ENCODE results near the gene TXK.

The TXK gene

DNA sequence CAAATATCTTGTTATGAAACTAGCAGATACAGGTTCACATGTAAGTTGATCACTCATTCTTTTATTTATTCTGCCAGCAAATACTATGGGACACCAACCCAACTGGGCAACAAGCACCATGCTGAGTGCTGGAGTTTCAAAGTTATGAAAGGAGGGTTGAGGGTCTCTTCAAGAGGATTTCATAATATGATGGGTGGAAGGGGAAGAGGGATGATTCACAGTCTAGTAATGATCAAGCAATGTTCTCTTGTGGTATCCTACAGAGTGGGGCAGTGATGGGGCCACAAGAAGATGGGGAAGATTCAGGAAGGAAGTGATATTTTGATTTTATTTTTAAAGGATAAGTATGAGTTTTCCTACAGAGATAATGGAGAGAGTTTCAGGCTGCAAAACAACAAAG is 46.2 kb upstream of the TXK start (continued):
- TF ChIP-seq ZNF560 (tag by site-specific recombination; IDR thresholded peaks at IDR 0.05; ENCODE audit: borderline replicate concordance) (no peak), ZNF48 (tag by site-specific recombination; IDR thresholded peaks at IDR 0.05) (no peak), ZNF140 (tag by site-specific recombination; IDR thresholded peaks at IDR 0.05) (no peak), ZNF521 (tag by site-specific recombination; IDR thresholded peaks at IDR 0.05) (no peak), ZFP69B (tag by site-specific recombination; IDR thresholded peaks at IDR 0.05) (no peak)
- TF ChIP-seq, protein P1, sequence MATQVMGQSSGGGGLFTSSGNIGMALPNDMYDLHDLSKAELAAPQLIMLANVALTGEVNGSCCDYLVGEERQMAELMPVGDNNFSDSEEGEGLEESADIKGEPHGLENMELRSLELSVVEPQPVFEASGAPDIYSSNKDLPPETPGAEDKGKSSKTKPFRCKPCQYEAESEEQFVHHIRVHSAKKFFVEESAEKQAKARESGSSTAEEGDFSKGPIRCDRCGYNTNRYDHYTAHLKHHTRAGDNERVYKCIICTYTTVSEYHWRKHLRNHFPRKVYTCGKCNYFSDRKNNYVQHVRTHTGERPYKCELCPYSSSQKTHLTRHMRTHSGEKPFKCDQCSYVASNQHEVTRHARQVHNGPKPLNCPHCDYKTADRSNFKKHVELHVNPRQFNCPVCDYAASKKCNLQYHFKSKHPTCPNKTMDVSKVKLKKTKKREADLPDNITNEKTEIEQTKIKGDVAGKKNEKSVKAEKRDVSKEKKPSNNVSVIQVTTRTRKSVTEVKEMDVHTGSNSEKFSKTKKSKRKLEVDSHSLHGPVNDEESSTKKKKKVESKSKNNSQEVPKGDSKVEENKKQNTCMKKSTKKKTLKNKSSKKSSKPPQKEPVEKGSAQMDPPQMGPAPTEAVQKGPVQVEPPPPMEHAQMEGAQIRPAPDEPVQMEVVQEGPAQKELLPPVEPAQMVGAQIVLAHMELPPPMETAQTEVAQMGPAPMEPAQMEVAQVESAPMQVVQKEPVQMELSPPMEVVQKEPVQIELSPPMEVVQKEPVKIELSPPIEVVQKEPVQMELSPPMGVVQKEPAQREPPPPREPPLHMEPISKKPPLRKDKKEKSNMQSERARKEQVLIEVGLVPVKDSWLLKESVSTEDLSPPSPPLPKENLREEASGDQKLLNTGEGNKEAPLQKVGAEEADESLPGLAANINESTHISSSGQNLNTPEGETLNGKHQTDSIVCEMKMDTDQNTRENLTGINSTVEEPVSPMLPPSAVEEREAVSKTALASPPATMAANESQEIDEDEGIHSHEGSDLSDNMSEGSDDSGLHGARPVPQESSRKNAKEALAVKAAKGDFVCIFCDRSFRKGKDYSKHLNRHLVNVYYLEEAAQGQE (tag by site-specific recombination; IDR thresholded peaks at IDR 0.05) = no peak

DNA sequence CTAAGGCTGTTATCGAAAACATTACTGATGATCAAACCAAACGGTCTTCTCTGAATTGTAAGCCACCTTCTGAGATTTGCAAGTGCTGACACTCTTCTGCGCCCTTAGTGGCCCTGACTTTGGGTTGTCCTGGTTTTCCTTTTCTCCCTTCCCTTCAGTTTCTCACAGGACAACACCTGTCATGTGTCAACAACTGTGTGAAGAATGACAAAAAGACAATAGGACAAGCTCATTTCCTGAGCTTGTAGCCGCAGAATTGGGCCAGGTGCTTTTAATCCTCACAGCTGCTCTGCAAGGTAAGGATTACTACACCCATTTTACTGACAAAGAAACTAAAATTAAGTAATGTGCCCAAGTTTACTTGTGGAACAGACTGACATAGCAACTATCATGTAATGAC is 44.9 kb upstream of the TXK start:
- no peaks in the 10 kb centered on the region for H3K36me3 ChIP-seq (ENCODE audit: control insufficient read depth in 2 of 2, insufficient read depth in 1 of 2, low read length in 2 of 2)
- POLR2A ChIA-PET = no interaction called here
- no peak overlapping the region for H3K4me3 ChIP-seq (ENCODE audit: low read depth, low read length)
- H3K4me1 ChIP-seq (ENCODE audit: control insufficient read depth, insufficient read depth, low read length) = no peaks in the 10 kb centered on the region
- H3K9me3 ChIP-seq (ENCODE audit: control insufficient read depth, insufficient read depth, low read depth, low read length) = no peaks in the 10 kb centered on the region
- H3K27ac ChIP-seq (ENCODE audit: extremely low read depth, low read depth, low read length) = no peak overlapping the region
- no peak for TF ChIP-seq ZNF629 (tag by site-specific recombination; IDR thresholded peaks at IDR 0.05)
- TF ChIP-seq PRDM1 (tag by site-specific recombination; IDR thresholded peaks at IDR 0.05) = no peak
- TF ChIP-seq ZNF394 (tag by site-specific recombination; IDR thresholded peaks at IDR 0.05; ENCODE audit: borderline replicate concordance) = no peak
- TF ChIP-seq, protein P2, sequence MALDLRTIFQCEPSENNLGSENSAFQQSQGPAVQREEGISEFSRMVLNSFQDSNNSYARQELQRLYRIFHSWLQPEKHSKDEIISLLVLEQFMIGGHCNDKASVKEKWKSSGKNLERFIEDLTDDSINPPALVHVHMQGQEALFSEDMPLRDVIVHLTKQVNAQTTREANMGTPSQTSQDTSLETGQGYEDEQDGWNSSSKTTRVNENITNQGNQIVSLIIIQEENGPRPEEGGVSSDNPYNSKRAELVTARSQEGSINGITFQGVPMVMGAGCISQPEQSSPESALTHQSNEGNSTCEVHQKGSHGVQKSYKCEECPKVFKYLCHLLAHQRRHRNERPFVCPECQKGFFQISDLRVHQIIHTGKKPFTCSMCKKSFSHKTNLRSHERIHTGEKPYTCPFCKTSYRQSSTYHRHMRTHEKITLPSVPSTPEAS (tag by site-specific recombination; IDR thresholded peaks at IDR 0.05) = no peak
- TF ChIP-seq, protein P3, sequence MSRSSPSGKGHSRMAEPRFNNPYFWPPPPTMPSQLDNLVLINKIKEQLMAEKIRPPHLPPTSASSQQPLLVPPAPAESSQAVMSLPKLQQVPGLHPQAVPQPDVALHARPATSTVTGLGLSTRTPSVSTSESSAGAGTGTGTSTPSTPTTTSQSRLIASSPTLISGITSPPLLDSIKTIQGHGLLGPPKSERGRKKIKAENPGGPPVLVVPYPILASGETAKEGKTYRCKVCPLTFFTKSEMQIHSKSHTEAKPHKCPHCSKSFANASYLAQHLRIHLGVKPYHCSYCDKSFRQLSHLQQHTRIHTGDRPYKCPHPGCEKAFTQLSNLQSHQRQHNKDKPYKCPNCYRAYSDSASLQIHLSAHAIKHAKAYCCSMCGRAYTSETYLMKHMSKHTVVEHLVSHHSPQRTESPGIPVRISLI (tag by site-specific recombination; IDR thresholded peaks at IDR 0.05) = no peak
- TF ChIP-seq, protein P4, sequence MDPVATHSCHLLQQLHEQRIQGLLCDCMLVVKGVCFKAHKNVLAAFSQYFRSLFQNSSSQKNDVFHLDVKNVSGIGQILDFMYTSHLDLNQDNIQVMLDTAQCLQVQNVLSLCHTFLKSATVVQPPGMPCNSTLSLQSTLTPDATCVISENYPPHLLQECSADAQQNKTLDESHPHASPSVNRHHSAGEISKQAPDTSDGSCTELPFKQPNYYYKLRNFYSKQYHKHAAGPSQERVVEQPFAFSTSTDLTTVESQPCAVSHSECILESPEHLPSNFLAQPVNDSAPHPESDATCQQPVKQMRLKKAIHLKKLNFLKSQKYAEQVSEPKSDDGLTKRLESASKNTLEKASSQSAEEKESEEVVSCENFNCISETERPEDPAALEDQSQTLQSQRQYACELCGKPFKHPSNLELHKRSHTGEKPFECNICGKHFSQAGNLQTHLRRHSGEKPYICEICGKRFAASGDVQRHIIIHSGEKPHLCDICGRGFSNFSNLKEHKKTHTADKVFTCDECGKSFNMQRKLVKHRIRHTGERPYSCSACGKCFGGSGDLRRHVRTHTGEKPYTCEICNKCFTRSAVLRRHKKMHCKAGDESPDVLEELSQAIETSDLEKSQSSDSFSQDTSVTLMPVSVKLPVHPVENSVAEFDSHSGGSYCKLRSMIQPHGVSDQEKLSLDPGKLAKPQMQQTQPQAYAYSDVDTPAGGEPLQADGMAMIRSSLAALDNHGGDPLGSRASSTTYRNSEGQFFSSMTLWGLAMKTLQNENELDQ (tag by site-specific recombination; IDR thresholded peaks at IDR 0.05; ENCODE audit: low read depth) = no peak
- TF ChIP-seq ZNF549 (tag by site-specific recombination; IDR thresholded peaks at IDR 0.05) = no peak
- no peak for TF ChIP-seq ZNF768 (tag by site-specific recombination; IDR thresholded peaks at IDR 0.05)
- no peak for TF ChIP-seq ZNF37A (tag by site-specific recombination; IDR thresholded peaks at IDR 0.05)
- no peak for TF ChIP-seq ZNF610 (tag by site-specific recombination; IDR thresholded peaks at IDR 0.05; ENCODE audit: borderline replicate concordance)
- no peak for TF ChIP-seq ZNF530 (tag by site-specific recombination; IDR thresholded peaks at IDR 0.05; ENCODE audit: low read depth)
- TF ChIP-seq ZNF791 (tag by site-specific recombination; IDR thresholded peaks at IDR 0.05) = no peak
- TF ChIP-seq ZNF292 (tag by site-specific recombination; IDR thresholded peaks at IDR 0.05; ENCODE audit: borderline replicate concordance, low read depth) = no peak
- TF ChIP-seq, protein P5, sequence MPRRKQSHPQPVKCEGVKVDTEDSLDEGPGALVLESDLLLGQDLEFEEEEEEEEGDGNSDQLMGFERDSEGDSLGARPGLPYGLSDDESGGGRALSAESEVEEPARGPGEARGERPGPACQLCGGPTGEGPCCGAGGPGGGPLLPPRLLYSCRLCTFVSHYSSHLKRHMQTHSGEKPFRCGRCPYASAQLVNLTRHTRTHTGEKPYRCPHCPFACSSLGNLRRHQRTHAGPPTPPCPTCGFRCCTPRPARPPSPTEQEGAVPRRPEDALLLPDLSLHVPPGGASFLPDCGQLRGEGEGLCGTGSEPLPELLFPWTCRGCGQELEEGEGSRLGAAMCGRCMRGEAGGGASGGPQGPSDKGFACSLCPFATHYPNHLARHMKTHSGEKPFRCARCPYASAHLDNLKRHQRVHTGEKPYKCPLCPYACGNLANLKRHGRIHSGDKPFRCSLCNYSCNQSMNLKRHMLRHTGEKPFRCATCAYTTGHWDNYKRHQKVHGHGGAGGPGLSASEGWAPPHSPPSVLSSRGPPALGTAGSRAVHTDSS (tag by site-specific recombination; IDR thresholded peaks at IDR 0.05) = no peak
- TF ChIP-seq ZNF324 (tag by site-specific recombination; IDR thresholded peaks at IDR 0.05) = no peak
- no peak for TF ChIP-seq BCL11A (tag by site-specific recombination; IDR thresholded peaks at IDR 0.05; ENCODE audit: low read depth)
- no peak for TF ChIP-seq IKZF3 (tag by site-specific recombination; IDR thresholded peaks at IDR 0.05)
- CTCF ChIA-PET = interaction anchor here (0.6 kb wide), 1 partner anchor 196 kb away, joined by 5 read pairs; no protein-coding TSS in a partner anchor

Measured in HEK293 (cell line).